UCSD-AML1 (cell line): ENCODE data around the gene TUBGCP3.

Source experiments
- DNase-seq: peaks from one replicate; lab custom pipeline; 2025; ENCODE audit not compliant: unreplicated experiment; lab: John Stamatoyannopoulos, UW

Gene TUBGCP3

GRCh38 chr13:112444416-112445399 lies 143.2 kb downstream of the TUBGCP3 start:
- DNase-seq: no peak

GRCh38 chr13:112443995-112444311 lies 144.0 kb downstream of the TUBGCP3 start:
- peak; percentile 68 for DNase-seq

GRCh38 chr13:112443191-112443994 lies 144.6 kb downstream of the TUBGCP3 start:
- DNase-seq: peak; percentile 19

GRCh38 chr13:112442483-112443090 lies 145.4 kb downstream of the TUBGCP3 start:
- no peak for DNase-seq

GRCh38 chr13:112441779-112442310 lies 146.1 kb downstream of the TUBGCP3 start:
- no peak for DNase-seq

GRCh38 chr13:112441226-112441625 lies 146.7 kb downstream of the TUBGCP3 start:
- no peak for DNase-seq

- no peak for DNase-seq
Observed at GRCh38 chr13:112438515-112438914, 149.4 kb downstream of the TUBGCP3 start.

GRCh38 chr13:112438094-112438493 lies 149.9 kb downstream of the TUBGCP3 start:
- DNase-seq: no peak

GRCh38 chr13:112435973-112436372 lies 152.0 kb downstream of the TUBGCP3 start:
- no peak for DNase-seq
